Measurements from ENCODE around the gene PRSS38. TPM values are rescaled to one million over a fixed set of nuclear protein-coding genes. Genes with fewer than 3 reads are reported as not detected.

The PRSS38 gene
- total and polyA plus RNA-seq, 2 donors: not detected

DNA sequence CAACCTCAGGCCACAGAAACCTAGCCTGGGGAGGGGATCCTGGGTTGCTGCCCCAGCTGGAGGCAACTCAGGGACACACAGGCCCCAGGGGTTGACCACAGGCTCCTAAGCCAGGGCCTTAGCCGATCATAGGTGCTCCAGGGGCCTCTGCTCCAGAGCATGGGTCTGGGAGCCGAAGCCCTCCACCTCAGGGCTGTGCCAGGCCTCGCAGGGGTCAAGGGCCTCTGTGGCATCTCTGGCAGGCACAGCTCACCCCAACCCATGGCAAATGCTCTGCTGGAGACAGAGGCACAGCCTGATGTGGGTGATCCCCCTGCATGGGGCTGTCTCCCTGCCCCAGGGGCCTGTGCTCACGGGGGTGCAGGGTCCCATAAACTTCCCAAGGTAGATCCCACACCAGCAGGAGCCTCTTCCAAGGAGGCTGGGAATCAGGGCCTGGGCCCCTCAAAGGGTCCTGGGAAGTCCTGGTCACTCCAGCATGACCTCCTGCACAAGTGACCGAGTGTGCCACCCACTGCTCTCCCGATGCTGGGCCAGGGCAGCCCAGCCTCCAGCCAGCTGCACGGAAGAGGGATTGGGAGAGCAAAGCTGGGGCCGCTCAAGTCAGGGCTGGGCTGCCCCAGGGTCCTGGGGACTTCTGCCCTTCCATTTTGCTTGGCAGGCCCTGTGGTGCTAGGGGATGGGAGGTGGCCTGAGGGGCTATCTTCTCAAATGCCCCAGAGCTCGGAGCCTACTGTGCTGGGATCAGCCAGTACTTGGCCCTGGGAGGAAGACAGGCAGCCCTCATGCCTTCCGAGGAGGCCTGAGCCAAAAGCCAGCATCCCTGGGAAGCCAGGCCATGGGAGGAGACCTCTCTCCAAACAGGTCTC is 22.2 kb upstream of the PRSS38 start:
- Histone ChIP-seq H3K36me3 (ENCODE audit: insufficient read depth) (no peaks in the 10 kb centered on the region), H3K4me3 (ENCODE audit: low read depth, low read length) (no peak overlapping the region), H3K4me1 (ENCODE audit: insufficient read depth) (no peaks in the 10 kb centered on the region), H3K27ac (ENCODE audit: low read depth) (no peak overlapping the region)
- no peak for DNase-seq (ENCODE audit: extremely low spot score)
- WGBS: 81% methylated on average over 10 of the region's 10 CpGs

DNA sequence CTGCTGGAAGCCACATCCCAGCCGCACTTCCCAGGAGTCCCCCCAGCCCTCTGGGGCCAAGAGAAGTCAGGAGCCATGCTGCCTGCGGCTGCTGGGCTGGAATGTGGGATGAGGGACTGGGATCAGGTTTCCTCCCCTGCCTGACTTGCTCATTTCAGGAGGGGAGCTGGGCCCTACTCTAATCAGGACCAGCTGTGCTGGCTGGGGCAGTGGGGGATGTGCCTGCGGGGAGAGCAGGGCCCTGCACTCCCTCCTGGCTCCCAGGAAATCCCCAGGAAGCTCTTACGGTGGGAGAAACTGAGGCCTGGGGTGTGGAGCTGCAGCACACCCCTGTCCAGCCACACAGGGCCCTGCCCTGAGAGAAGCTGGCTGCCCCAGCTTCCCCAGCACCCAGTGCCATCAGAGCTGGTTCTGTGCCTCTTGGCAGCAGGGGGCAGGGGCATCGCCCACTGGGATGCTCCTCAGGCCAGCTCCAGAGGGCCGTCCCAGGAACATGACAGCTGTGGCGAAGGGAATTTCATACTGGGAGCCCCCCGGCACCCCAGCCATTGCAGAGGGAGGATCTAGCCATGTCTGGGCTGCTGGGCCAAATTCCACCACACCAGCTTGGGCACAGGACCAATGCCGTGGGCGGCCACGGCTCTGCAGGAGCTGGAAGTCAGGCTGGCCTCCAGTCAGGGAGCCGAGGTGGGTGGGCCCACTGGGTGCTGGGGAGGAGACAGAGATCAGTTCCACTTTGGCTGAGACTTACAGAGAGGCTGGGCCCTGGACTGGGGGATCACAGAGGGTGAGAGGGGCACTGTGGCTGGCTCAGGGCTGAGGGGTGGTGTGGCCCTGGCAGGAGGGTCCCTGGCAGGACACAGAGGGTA is 21.3 kb upstream of the PRSS38 start:
- no peak overlapping the region for H3K4me3 ChIP-seq (ENCODE audit: low read depth, low read length)
- H3K36me3 ChIP-seq (ENCODE audit: insufficient read depth): no peaks in the 10 kb centered on the region
- H3K27ac ChIP-seq (ENCODE audit: low read depth): no peak overlapping the region
- H3K4me1 ChIP-seq (ENCODE audit: insufficient read depth): no peaks in the 10 kb centered on the region
- no peak for DNase-seq (ENCODE audit: extremely low spot score)
- WGBS: 42% methylated on average over 12 of the region's 12 CpGs

GRCh38 chr1:227794817-227795192 is 20.7 kb upstream of the PRSS38 start:
- H3K27ac ChIP-seq (ENCODE audit: low read depth): no peak overlapping the region
- no peaks in the 10 kb centered on the region for H3K4me1 ChIP-seq (ENCODE audit: insufficient read depth)
- H3K4me3 ChIP-seq (ENCODE audit: low read depth, low read length): no peak overlapping the region
- WGBS: 54% methylated on average over 11 of the region's 11 CpGs
- H3K36me3 ChIP-seq (ENCODE audit: insufficient read depth): no peaks in the 10 kb centered on the region
- DNase-seq (ENCODE audit: extremely low spot score): no peak

- WGBS: 54% methylated on average over 6 of the region's 6 CpGs
- DNase-seq (ENCODE audit: extremely low spot score): no peak
- no peak overlapping the region for H3K4me3 ChIP-seq (ENCODE audit: low read depth, low read length)
- no peaks in the 10 kb centered on the region for H3K36me3 ChIP-seq (ENCODE audit: insufficient read depth)
- H3K4me1 ChIP-seq (ENCODE audit: insufficient read depth): no peaks in the 10 kb centered on the region
- H3K27ac ChIP-seq (ENCODE audit: low read depth): no peak overlapping the region
These were observed 19.7 kb upstream of the PRSS38 start for GRCh38 chr1:227795732-227796131.

DNA sequence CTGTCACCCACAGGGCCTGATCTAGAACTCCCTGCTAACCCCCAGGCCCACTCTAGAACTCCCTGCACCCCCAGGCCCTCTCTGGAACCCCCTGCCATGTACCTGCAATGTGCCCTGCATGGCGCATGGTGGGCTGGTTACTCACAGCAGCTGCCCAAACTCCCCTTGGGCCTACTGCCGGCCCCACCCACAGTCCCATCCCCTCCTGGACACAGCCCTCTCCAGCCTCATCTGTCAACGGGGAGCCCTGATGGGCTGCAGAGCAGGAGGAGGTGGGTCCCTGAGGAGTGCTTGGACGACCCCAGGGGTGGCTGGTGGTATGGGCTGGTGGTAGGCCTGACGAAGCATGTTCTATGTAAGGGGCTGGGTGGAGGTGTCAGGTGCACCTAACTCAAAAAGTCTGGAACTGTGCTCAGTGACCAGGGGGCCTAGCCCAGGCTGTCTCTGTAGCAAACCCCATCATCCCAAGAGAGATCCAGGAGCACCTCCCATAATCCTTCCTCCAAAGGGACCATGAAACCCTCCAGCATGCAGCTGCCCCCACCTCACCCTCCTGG is 19.0 kb upstream of the PRSS38 start:
- DNase-seq (ENCODE audit: extremely low spot score): no peak
- Histone ChIP-seq H3K4me3 (ENCODE audit: low read depth, low read length) (no peak overlapping the region), H3K36me3 (ENCODE audit: insufficient read depth) (no peaks in the 10 kb centered on the region), H3K27ac (ENCODE audit: low read depth) (no peak overlapping the region), H3K4me1 (ENCODE audit: insufficient read depth) (no peaks in the 10 kb centered on the region)
- 88% methylated on average over 5 of the region's 5 CpGs for WGBS

DNA sequence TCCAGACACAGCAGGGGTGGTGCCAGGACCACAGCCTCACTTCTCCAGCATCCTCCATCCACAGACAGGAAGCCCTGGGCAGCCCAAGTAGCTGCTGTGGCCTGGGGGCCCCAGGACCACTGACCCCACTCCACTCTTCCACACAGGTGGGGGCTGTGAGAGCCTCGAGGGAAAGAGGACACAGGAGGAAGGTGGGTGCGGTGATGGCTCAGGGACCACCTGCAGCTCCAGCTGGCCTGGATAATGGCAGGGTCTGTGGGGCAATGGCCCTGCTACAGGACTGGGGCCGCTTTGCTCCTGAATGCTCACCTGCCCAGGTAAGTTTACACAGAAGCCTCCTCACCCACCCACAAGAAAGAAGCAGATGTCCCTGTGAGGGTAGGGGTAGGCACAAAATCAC is 18.3 kb upstream of the PRSS38 start:
- no peak for DNase-seq (ENCODE audit: extremely low spot score)
- Histone ChIP-seq H3K4me3 (ENCODE audit: low read depth, low read length) (no peak overlapping the region), H3K4me1 (ENCODE audit: insufficient read depth) (no peaks in the 10 kb centered on the region), H3K36me3 (ENCODE audit: insufficient read depth) (no peaks in the 10 kb centered on the region), H3K27ac (ENCODE audit: low read depth) (no peak overlapping the region)
- 87% methylated on average over 3 of the region's 3 CpGs for WGBS

DNA sequence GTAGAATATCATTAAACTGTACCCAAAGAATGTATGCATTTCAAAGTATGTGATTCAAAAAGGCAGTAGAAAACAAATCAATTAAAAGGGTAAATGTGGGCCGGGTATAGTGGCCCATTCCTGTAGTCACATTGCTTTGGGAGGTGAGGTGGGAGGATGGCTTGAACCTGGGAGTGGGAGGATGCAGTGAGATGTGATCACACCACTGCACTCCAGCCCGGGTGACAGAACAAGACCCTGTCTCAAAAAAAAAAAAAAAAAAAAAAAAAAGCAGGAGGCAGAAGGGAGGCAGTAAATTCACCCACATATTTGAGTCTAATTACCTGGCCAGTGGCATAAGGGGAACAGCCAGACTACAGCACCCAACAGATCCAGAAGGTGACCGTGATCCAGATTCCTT is 17.9 kb upstream of the PRSS38 start:
- Histone ChIP-seq H3K4me1 (ENCODE audit: insufficient read depth) (no peaks in the 10 kb centered on the region), H3K27ac (ENCODE audit: low read depth) (no peak overlapping the region), H3K36me3 (ENCODE audit: insufficient read depth) (no peaks in the 10 kb centered on the region), H3K4me3 (ENCODE audit: low read depth, low read length) (no peak overlapping the region)
- 86% methylated on average over 3 of the region's 3 CpGs for WGBS
- DNase-seq (ENCODE audit: extremely low spot score): no peak

DNA sequence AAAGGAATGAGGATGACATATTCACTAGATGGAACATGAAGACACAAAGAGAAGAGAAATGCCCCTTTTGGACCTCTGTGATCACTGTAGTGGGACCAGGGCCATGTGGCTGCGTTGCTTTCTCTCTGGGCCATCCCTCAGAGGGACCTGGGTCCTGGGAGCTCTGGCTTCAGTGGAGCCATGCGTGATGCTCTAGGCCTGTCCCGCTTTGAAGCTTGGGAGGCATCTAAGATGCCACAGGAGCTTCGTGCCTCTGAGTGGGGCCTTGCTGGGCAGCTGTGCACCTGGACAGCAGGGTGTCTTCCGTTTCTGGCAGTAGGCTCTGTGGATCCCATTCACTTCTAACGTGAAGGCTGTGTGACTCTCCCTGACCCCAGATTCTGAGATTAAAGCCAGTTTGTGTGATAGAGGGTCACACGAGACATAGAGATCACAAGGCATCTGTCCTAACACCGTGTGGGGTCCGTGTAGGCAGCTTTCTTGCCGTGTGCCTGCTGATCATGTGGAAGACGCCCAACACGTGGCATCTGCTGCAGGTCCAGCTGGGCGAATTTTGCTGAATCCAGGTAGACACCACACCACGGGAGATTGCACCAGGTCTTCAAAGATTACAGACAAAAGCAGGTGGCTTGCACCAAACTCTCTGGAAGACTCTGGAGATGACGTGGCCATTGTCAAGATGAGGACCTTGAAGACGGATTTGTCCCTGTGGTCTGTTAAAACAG is 17.2 kb upstream of the PRSS38 start:
- WGBS: 83% methylated on average over 16 of the region's 16 CpGs
- Histone ChIP-seq H3K27ac (ENCODE audit: low read depth) (no peak overlapping the region), H3K4me1 (ENCODE audit: insufficient read depth) (no peaks in the 10 kb centered on the region), H3K36me3 (ENCODE audit: insufficient read depth) (no peaks in the 10 kb centered on the region), H3K4me3 (ENCODE audit: low read depth, low read length) (no peak overlapping the region)
- no peak for DNase-seq (ENCODE audit: extremely low spot score)

DNA sequence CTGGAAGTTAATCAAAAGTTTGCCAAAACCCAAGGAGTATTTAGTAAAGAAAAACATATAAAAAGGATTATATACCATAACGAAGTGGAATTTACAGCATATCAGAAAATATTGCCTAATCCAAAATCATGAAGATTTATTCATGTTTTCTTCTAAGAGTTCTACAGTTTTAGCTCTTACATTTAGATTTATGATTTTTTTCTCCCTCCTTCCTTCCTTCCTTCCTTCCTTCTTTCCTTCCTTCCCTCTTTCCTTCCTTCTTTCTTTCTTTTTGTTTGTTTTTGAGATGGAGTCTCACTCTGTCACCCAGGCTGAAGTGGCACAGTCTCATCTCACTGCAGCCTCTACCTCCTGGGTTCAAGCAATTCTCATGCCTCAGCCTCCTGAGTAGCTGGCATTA is 15.7 kb upstream of the PRSS38 start:
- Histone ChIP-seq H3K27ac (ENCODE audit: low read depth) (no peak overlapping the region), H3K4me3 (ENCODE audit: low read depth, low read length) (no peak overlapping the region), H3K4me1 (ENCODE audit: insufficient read depth) (no peaks in the 10 kb centered on the region), H3K36me3 (ENCODE audit: insufficient read depth) (no peaks in the 10 kb centered on the region)
- WGBS: 83% methylated on average over 1 of the region's 1 CpG
- no peak for DNase-seq (ENCODE audit: extremely low spot score)

GRCh38 chr1:227803933-227804332 is 11.5 kb upstream of the PRSS38 start:
- DNase-seq (ENCODE audit: extremely low spot score): no peak
- H3K36me3 ChIP-seq (ENCODE audit: insufficient read depth): no peaks in the 10 kb centered on the region
- H3K4me1 ChIP-seq (ENCODE audit: insufficient read depth): no peaks in the 10 kb centered on the region

DNA sequence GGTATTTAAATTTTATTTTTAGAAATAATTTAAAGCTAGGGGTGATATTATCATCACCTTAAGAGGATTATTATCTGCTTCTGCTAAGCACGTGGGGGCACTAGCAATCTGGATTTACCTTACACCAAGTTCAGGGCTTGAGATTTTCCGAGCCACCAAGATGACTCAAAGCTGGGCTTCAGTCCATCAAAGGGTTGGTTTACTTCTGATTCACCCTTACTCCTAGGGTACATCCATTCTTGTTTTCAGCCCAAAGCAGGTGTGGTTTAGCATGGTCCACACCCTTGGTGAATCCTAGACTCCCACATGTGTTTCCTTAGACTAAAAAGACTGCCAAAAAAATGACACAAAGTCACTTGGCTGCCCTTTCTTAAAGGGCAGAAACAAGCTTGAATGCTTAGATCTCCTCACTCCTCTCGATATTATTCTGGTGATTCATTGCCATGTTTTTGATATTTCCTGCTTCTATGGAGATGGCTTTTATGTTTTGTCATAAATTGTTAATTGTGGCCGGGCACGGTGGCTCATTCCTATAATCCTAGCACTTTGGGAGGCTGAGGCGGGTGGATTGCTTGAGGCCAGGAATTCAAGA is 9.8 kb upstream of the PRSS38 start:
- H3K4me3 ChIP-seq (ENCODE audit: low read depth, low read length): no peak overlapping the region
- H3K36me3 ChIP-seq (ENCODE audit: insufficient read depth): no peaks in the 10 kb centered on the region
- H3K27ac ChIP-seq (ENCODE audit: low read depth): no peak overlapping the region
- WGBS: 57% methylated on average over 6 of the region's 6 CpGs
- H3K4me1 ChIP-seq (ENCODE audit: insufficient read depth): no peaks in the 10 kb centered on the region
- no peak for DNase-seq (ENCODE audit: extremely low spot score)

More at GRCh38 chr1:227803933-227804332, 11.5 kb upstream of the PRSS38 start:
- H3K4me3 ChIP-seq (ENCODE audit: low read depth, low read length): no peak overlapping the region
- H3K27ac ChIP-seq (ENCODE audit: low read depth): no peak overlapping the region

DNA sequence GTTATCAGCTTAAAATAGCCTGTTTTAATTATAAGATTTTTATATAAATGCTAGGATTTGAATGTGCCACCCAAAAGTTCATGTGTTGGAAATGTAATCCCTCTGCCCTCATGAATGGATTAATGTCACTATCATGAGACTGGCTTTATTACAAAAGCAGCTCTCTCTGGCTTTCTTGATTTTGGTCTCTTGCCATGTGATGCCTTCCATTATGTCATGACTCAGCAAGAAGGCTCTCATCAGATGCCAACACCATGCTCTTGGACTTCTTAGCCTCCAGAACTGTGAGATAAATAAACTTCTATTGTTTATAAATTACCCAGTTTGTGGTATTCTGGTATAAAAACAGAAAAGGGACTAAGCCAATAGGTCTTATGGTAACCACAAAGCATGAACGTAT is 6.9 kb upstream of the PRSS38 start:
- Histone ChIP-seq H3K4me3 (ENCODE audit: low read depth, low read length) (no peak overlapping the region), H3K36me3 (ENCODE audit: insufficient read depth) (no peaks in the 10 kb centered on the region), H3K27ac (ENCODE audit: low read depth) (no peak overlapping the region), H3K4me1 (ENCODE audit: insufficient read depth) (no peaks in the 10 kb centered on the region)
- DNase-seq (ENCODE audit: extremely low spot score): no peak
- 69% methylated on average over 1 of the region's 1 CpG for WGBS

DNA sequence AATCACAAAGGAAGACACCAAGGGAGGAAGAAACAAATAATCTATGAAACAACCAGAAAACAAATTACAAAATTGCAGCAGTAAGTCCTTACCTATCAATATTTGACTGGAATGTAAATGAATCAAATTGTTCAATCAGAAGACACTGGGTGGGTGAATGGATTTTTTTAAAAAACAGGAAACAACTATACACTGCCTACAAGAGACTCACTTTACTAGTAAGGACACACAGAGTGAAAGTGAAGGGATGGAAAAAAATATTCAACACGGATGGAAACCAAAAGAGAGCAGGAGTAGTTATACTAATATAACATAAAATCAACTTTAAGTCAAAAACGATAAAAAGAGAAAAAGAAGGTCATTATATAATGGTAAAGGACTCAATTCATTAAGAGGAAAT is 6.4 kb upstream of the PRSS38 start:
- Histone ChIP-seq H3K4me3 (ENCODE audit: low read depth, low read length) (no peak overlapping the region), H3K36me3 (ENCODE audit: insufficient read depth) (no peaks in the 10 kb centered on the region), H3K4me1 (ENCODE audit: insufficient read depth) (no peaks in the 10 kb centered on the region), H3K27ac (ENCODE audit: low read depth) (no peak overlapping the region)
- WGBS: 85% methylated on average over 2 of the region's 2 CpGs
- DNase-seq (ENCODE audit: extremely low spot score): no peak
